Measurements from ENCODE around the gene PSG1.

PSG1 gene

DNA sequence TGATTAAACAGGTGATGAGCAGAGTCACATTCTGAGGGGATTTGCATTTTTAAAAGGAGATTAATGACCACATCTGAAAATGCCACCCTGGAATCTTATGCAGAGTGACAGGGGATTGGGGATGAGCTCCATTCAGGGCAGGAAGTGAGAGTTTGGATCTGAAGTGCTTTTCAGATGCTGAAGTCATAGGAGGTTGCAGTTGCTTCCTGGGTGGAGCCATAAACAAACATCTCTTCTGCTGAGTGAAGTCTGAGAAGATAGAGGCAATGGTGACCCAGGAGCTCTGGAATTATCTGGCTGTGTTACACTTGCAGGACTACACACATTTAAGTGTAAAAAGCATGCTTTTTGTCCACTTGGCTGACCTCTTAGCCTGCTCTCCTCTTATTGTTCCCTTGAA is 62.6 kb downstream of the PSG1 start:
- no peak for DNase-seq

Measured in activated effector memory CD4-positive, alpha-beta T cell treated with Interleukin-2 at 50 U/mL for 16 hours (primary cell).